GM19438 (cell line): ENCODE data around the gene ADGRL3.

Experiments
- ATAC-seq: cut with Tn5 transposase; IDR thresholded peaks from one replicate; pipeline ENCODE4 v1.9.1; 2021; ENCODE audit warnings: low read depth; ENCODE audit not compliant: unreplicated experiment

ADGRL3 gene

DNA sequence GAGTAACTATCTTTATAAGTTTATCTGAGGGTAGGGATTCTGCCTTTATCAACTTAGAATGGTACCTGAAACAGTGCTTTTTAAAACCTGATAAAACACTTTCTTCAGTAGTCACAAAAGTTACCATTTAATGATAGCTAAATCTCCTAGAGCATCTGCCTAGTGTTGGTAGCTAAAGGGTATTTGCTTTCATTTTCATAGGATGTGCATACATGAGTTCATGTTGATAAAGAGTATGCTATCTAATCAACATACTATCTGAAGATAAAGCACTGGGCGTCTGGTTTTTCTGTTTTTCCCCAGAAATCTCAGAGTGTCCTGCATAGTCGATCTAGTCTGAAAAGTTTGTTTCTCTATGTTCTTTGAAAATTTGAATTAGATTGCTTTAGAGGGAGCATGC lies 75.1 kb downstream of the ADGRL3 start:
- ATAC-seq, result no peak

DNA sequence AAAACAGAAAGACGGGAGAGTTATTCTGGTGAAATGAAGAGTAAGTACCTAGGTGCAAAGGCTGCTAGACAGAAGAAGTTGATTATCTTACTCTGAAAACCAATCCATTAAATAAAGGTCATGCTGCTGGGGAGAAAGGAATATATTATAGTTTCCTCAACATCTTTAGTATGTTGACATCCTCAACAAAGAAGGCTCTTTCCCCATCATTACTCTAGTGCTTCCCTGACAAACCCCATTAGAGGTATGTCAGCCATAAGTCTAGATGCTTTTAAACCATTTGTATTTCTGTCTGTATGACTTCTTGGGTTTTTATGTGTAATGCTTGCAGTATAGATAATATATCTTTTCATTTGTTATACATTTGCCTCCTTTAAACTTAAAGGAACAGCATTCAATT lies 75.9 kb downstream of the ADGRL3 start:
- ATAC-seq, result no peak

DNA sequence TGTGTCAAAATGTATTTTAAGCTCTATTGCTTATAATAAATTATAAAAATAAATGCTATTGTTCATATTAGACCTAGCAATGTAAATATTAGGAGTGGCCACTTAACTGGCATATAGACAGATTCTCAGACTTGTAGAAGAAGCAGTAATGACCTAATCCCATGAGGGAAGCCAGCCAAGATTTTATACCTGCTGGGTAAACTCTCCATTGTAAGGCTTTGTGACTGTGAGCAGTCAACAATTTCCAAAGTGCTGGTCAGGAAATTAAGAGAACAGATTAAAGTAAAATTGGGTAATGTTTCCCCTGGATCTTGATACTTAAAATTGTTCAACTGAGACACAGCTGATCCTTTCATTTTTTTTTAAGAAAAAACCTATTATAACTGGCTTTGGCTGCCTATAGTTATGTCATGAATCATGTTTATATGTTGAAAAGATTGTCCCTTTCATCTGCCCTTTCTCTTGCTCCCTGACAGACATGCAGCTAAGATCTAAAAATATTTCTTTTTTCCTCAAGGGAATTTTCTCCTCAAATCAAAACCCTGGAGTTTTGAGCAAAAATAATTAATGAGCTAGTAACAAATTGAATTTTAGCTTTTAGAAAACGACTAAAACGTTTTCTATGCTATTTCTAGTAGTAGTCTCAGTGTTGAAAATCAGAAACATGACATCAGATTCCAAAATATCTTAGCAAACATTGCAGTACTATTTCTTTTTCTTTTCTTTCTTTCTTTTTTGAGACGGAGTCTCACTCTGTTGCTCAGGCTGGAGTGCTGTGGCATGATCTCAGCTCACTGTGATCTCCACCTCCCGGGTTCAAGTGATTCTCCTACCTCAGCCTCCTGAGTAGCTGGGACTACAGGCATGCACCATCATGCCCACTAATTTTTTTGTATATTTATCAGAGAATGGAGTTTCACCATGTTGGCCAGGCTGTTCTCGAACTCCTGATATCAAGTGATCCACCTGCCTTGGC lies 77.9 kb downstream of the ADGRL3 start:
- ATAC-seq, result no peak

DNA sequence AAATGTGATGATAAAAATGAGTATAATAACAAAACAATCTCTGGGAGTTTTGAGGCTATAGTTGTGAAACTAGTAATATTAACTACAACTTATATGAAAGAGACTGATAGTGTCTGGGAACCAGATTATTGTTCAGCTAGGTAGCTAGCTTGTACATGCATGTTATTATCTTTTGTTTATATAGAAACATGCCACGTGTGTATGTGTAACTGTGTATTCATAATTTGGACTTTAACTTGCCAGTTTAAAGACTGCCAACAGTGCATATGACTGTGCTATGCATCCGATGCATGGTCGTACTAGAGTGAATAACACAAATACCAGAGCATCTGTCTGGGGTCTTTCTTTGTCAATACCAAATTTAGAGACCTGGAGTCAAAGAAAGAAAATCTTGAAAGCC lies 92.2 kb downstream of the ADGRL3 start:
- no peak for ATAC-seq

DNA sequence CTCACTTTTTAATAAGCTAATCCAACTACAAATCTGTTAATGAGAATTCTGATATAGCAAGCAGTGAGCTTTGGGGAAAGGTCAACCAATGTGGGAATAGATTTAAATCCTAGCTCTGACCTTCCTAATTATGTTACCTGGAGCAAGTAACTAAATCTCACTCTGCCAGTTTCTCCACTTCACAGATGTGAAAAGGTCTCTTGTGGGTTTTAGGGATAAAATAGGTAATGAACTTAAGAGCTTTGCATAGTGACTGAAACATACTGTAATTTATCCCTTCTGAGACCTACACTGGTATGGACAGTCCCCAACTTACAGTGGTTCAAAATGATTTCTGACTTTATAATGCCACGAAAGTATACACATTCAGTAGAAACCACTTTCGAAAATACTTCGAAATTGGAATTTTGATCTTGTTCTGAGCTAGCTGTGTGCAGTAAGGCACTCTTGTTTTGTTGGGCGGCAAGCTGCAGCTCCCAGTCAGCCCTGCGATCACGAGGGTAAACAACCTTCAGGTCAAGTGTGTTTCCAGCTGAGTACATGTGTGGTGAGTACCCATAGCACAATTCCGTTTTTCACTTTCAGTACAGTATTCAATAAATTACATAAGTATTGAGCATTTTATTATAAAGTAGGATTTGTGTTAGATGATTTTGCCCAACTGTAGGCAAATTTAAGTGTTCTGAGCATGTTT lies 93.7 kb downstream of the ADGRL3 start:
- ATAC-seq, result no peak

DNA sequence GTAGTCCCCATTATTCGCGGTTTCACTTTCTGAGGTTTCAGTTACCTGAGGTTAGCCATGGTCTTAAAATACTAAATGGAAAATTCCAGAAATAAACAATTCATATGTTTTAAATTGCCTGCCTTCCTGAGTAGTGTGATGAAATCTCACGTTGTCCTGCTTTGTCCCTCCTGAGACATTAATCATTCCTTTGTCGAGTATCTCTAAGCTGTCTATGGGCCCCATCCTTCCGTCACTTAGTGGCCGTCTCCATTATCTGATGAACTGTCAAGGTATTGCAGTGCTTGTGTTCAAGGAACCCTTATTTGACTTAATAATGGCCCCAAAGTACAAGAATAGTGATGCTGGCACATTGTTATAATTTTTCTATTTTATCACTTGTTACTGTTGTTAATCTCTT lies 94.8 kb downstream of the ADGRL3 start:
- ATAC-seq, result no peak

DNA sequence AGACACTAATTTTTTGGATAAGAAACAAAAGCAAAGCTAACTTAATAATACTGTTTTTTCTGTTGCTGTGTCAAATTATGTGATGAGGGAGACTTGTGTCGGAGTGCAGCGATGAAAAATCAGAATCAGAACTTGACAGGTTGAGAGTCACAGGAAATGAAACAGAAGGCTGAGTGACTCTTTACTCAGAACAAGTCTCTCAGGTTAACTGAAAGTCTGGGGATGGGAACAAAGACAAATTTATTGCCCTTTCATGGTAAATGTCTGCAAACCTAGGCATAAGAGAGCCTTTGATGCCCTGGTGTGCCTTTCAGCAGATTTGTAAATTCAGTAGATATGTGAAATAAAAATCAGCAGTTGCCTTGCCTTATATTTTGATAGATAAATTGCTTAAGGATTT lies 96.0 kb downstream of the ADGRL3 start:
- no peak for ATAC-seq

DNA sequence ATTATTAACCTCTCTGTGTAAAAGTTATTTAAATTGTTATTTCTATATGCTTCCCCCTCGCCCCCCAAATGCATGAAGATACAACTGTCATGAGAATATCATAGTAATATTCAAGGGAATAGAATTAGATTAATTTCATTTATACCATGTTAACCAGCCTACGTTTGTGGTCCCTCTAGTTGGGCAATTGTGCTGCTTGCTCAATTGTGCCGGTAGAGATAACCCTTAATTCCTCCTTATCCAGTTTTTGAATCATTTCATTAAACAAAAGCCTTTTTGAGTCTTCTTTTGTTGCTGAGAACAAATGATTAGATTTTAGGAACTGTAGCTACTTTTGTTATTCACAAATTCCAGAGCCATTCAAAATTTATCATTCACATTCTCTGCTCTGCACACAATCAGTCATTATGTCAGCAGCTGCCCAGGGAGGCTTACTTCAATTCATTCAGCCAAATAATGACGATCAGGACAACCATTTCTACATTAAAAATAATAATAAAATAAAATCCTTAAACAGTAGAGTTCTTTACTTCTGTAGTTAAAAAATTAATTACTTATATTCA lies 98.1 kb downstream of the ADGRL3 start:
- no peak for ATAC-seq

DNA sequence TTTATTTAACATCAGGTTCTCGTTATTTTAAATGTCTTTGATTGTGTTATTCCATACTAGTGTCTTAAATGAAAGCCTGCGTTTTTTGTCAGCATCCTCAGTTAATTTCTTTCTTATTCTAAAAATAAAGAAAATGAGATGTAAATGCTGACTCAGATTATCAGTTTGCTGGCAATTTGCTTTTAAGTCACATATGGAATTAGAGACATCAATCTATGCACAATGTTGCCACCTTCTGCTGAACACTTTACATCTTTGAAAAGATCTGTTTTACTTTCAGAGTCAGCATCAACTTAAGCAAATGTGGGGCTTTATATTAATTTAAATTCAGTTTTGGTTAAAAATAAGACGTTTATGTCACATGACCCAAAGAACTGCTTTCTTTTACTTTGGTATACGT lies 99.2 kb downstream of the ADGRL3 start:
- ATAC-seq, result no peak

DNA sequence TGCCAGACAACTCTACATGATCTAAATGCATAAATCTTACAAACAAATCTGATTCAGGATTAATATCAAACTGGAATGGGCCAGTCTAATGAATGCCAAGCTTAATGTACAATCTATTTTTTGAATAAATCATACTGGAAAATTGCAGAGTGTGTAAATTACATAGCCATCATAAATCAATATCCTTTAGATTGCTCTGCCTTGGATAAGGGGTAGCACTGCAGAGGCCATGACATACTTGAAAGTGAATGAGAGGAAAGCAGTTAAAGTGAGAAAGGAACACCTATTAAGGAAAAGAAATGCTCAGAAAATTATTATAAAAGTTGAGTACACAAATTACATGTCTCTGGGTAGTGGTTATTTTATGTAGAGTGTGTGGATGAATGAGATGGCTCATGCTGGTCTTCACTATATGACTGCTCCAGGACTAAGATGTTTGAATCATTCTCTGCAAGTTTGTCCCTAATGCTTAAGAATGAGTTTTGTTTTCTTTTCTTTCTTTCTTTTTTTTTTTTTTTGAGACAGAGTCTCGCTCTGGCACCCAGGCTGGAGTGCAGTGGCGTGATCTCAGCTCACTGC lies 100.2 kb downstream of the ADGRL3 start:
- ATAC-seq, result no peak

DNA sequence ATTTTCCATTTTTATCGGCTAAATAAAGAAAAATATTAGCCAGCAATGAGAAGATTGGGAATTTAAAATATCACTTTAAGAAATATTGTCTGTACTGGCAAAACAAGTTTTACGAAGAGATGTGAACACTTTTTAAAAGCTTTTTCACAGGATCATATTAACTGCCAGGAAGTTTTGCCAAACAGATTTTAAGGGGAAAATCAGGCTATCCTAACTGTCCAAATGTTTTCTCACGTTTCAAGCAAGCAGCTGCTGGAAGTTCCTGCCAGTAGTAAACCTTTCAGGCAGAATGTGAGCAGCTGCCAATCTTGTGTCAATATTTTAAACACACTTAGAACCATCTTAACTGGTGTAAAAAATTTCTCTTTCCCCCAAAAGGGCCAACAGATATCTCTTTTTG lies 101.1 kb downstream of the ADGRL3 start:
- no peak for ATAC-seq

DNA sequence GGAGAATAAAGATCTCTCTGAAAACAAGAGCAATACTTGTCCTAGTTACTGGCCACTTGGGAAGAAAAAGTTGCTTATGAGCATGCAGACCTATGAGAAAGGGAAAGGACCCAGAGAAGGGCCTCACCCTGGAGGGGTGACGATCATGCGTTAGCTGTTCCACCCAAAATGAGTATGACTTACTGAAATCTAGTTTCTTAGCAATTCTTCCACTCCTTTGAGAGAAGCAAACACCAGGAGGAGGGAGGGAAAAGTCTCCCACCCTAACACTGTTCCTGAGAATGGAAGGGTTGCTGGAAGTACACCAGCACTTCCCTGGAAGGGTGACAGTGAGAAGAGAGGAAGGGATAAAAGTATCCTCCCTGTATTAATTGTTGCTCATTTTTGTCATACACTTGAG lies 107.9 kb downstream of the ADGRL3 start:
- ATAC-seq, result no peak

DNA sequence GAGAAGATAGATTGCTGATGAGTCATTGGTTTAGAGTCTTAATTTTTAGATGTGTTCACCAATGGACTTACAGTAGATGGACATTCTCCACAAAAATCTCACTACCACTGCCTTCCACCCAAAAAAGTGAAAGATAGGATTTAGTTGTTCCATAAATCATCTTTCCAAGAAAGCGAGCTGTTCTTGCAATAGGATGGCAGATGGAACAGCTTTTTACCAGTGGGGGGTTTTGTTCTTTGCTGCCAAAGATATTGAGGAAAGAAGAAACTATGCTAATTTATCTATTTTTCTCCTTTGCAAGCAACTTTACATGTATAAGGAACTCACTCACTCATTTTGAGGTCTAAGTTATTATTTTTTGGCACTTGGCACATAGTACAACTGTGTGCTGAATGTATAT lies 109.5 kb downstream of the ADGRL3 start:
- no peak for ATAC-seq

DNA sequence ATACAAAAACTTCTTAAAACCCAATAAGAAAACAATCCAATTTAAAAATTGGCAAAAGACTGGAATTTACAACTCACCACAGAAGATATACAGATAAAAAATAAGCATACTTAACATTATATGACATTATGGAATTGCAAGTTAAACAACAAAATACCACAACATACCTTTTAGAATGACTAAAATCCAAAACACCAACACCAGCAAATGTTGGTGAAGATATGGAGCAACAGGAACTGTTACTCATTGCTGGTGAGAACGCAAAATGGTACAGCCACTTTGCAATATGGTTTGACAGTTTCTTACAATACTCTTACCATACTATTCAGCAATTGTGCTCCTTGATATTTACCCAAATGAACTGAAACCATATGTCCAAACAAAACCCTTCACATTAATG lies 112.4 kb downstream of the ADGRL3 start:
- no peak for ATAC-seq

DNA sequence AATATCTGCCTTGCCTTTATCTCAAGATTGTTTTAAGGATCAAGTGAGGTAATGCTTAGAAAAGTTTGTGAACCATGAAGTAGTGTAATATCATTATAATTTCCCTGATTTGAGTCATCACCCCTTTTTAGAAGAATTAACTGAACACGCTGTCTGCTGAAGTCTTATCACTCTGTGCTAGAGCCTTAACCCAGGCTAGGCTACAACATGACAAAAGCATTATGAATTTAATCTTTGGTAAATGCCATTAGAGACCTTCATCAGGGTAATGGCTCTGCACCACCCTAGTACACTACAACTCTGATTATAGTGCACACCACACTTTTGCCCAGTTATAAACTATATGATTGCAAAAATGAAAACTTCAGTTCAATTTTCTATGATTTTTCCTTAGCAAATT lies 118.3 kb downstream of the ADGRL3 start:
- ATAC-seq, result no peak

DNA sequence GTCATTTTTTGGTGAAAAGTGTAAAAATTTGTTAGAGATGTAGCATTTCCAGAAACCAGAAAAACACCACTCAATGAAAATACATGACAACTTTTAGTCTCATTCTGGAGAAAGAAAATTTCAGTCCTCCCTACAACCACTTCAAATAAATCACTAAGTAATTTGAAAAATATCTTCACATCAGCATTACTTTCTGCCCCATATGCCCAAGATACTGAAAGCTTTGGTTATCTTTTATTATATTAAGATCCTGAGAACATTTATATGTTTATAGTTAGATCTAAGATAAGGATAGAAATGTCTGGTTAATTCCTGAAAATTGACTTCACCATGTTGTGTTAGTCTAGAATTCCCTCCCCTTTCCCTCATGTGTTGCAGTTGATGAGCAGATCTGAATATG lies 119.0 kb downstream of the ADGRL3 start:
- no peak for ATAC-seq

DNA sequence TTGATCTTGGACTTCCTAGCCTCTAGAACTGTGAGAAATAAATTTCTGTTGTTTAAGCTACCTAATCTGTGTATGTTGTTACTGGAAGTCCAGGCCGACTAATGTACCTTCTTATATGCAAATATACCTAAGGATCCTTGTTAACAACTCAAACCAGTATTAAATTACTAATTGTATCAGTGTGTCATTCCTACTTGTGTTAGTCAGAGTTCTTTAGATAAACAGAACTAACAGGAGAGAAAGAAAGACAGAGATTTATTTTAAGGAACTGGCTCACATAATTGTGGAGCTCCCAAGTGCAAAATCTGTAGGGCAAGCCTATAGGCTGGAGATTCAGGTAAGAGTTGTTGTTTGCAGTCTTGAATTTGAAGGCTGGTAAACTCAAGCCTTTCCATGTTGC lies 120.0 kb downstream of the ADGRL3 start:
- ATAC-seq, result no peak

DNA sequence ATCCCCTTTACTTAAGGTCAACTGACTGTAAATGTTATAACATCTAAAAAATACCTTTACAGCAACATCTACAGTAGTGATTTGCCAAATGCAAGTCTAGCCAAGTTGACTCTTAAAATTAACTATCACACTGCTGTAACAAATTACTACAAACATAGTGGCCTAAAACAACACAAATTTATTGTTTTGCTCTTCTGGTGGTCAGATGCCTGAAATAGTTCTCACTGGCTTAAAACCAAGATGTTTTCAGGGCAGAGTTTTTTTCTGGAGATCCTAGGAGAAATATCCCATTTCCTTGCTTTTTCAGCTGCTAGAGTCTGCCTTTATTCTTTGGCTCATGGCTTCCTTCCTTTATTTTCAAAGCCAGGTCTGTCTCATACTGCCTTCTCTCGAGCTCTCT lies 120.5 kb downstream of the ADGRL3 start:
- ATAC-seq, result no peak

DNA sequence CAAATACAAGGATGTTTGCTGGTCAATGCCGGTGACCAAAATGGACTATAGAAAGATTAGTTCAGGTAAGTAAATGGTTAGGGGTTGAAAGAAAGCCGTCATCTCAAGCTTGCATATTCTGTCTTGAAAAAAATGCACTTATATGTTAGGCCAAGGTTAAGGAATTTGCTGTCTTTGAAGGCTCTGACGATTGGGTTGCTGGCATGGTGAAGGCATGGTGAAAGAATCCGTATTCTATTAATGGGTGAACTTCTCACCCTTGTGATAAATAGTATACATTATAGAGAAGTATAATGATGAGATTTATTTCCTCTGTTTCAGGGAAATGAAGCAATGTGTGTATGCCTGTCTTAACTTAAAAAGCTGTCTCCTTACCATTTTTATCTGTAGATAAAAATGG lies 132.6 kb downstream of the ADGRL3 start:
- no peak for ATAC-seq

DNA sequence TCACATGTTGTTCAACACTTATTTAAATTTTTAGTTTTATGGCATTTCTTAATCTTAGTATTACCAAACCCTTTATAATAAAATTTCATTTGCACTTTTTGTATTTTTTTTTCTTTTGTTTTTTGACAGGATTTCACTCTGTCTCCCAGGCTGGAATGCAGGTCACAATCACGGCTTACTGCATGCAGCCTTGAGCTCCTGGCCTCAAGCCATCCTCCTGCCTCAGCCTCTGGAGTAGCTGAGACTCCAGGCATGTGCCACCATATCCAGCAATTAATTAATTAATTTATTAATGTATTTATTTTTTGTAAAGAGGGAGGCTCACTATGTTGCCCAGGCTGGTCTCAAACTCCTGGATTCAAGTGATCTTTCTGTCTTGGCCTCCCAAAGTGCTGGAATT lies 133.4 kb downstream of the ADGRL3 start:
- no peak for ATAC-seq

DNA sequence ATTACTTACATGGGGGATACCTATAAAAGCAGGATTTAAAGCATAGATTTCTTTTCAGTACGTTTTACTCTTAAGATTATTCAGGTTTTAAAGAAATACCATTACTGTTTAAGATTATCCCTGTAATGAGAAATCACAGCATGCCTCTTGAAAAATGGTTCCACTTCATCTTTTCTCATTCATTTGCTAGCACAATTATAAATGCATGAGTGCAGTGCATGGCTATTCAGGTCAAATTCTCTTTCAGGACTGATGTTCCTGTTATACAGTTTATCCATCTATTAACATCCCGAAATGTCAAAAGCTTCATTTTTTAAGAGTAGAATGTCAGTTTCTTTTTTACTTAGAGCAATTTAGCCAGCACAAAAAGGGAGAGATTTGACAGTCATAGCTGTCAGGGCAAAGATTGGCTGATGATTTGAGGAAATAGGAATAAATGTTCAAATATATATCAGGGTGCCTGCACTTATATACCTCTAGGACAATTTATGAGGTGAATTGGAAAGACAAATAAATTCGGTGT lies 135.2 kb downstream of the ADGRL3 start:
- no peak for ATAC-seq
